Gastroesophageal sphincter (tissue), 4 donors: ENCODE results near the gene SNRPB. TPM values are rescaled to one million over a fixed set of nuclear protein-coding genes. Genes with fewer than 3 reads are reported as not detected.

Experiments used
- ATAC-seq: fragments of 150-250 bp; one replicate; pipeline ENCODE4 v1.9.1; 2016; ENCODE audit warnings: mild to moderate bottlenecking, moderate library complexity
- H3K27ac ChIP-seq, 4 donors: fragments of 200-600 bp; sonication (generic) in 3 of 4; 1 replicate in 3 of 4; 2 replicates in 1 of 4; pipeline ENCODE4 v1.5.1; 2016 to 2019
- H3K27me3 ChIP-seq: fragments of 200-600 bp; sonication (generic); one replicate; pipeline ENCODE4 v1.5.1; 2019
- H3K36me3 ChIP-seq, 2 donors: fragments of 200-600 bp; sonication (generic); one replicate each; pipeline ENCODE4 v1.5.1; 2019; ENCODE audit warnings: control low read depth in 1 of 2
- H3K4me1 ChIP-seq, 3 donors: fragments of 200-600 bp; sonication (generic); 1 replicate in 2 of 3; 2 replicates in 1 of 3; pipeline ENCODE4 v1.5.1; 2016 to 2019; ENCODE audit warnings: control low read depth in 2 of 3
- H3K4me3 ChIP-seq, 2 donors: fragments of 200-600 bp; sonication (generic); one replicate each; pipeline ENCODE4 v1.5.1; 2019; ENCODE audit warnings: mild to moderate bottlenecking in 1 of 2, moderate library complexity in 1 of 2
- H3K9me3 ChIP-seq, 3 donors: fragments of 200-600 bp; sonication (generic); one replicate each; pipeline ENCODE4 v1.5.1; 2017 to 2019; ENCODE audit warnings: control low read depth in 2 of 3
- CTCF ChIP-seq, 4 experiments: fragments of 200-600 bp in 2 of 4; fragments of 450-650 bp in 2 of 4; sonication (generic) in 1 of 4; IDR thresholded peaks; one replicate each; pipeline ENCODE4 v1.5.1; 2017 to 2019; ENCODE audit warnings: antibody characterized with exemption in 4 of 4, mild to moderate bottlenecking in 2 of 4, moderate library complexity in 2 of 4
- EP300 ChIP-seq: sonication (generic); formaldehyde crosslinking; IDR thresholded peaks from one replicate; pipeline ENCODE4 v1.6.1; 2017; ENCODE audit warnings: antibody characterized with exemption, mild to moderate bottlenecking
- POLR2A ChIP-seq, 2 donors: fragments of 450-650 bp; IDR thresholded peaks; one replicate each; pipeline ENCODE4 v1.6.1; 2017; ENCODE audit warnings: antibody characterized with exemption in 2 of 2, mild to moderate bottlenecking in 2 of 2, moderate library complexity in 1 of 2
- POLR2AphosphoS5 ChIP-seq: sonication (generic); formaldehyde crosslinking; IDR thresholded peaks from one replicate; pipeline ENCODE4 v1.6.1; 2017; ENCODE audit warnings: antibody characterized with exemption
- WGBS, 2 donors: methylation state at CpG; one replicate each; pipeline ENCODE4 v1.1.5; 2018; ENCODE audit warnings: low coverage in 1 of 2; 5-methylcytosine and 5-hydroxymethylcytosine counted together
- total RNA-seq, 4 donors: library from RNA; depleted of rRNA; stranded (reverse); fragments of >200 nt; gene quantifications; one replicate each; pipeline ENCODE4 v1.1.0, GENCODE V29; 2016

SNRPB gene
- total RNA-seq, 4 donors from 2014 or later, result 154 to 212 (median 204) TPM

- H3K36me3 ChIP-seq, result peaks cover 0 to 100% of the 10 kb centered on the region in 2 donors
- no peaks in the 10 kb centered on the region for H3K4me1 ChIP-seq
- no peak overlapping the region for H3K4me3 ChIP-seq
- no peak for TF ChIP-seq POLR2A (IDR thresholded peaks at IDR 0.05)
- no peak for TF ChIP-seq POLR2AphosphoS5
- no peak for TF ChIP-seq CTCF (IDR thresholded peaks at IDR 0.05)
- TF ChIP-seq EP300, result no peak
- no peak overlapping the region for H3K27ac ChIP-seq
- 73 to 80% methylated on average over 1 to 2 of the region's 2 CpGs for WGBS, 2 donors
- no peaks in the 10 kb centered on the region for H3K27me3 ChIP-seq
- no peak for ATAC-seq
- peaks cover 0 to 5% (median 0%) of the 10 kb centered on the region in 3 donors for H3K9me3 ChIP-seq
These were observed 14.5 kb upstream of the SNRPB start for GRCh38 chr20:2485080-2485479.

GRCh38 chr20:2483504-2483903 is 12.9 kb upstream of the SNRPB start:
- 88 to 100% methylated on average over 1 to 9 of the region's 12 CpGs for WGBS, 2 donors
- H3K27ac ChIP-seq, result no peak overlapping the region
- TF ChIP-seq CTCF (IDR thresholded peaks at IDR 0.05), result no peak
- TF ChIP-seq POLR2AphosphoS5, result no peak
- no peak for TF ChIP-seq EP300
- TF ChIP-seq POLR2A (IDR thresholded peaks at IDR 0.05), result no peak
- no peaks in the 10 kb centered on the region for H3K4me1 ChIP-seq
- H3K36me3 ChIP-seq, result peaks cover 0 to 88% of the 10 kb centered on the region in 2 donors
- H3K27me3 ChIP-seq, result no peaks in the 10 kb centered on the region
- no peak for ATAC-seq
- peaks cover 0 to 5% (median 0%) of the 10 kb centered on the region in 3 donors for H3K9me3 ChIP-seq
- H3K4me3 ChIP-seq, result no peak overlapping the region

- Histone ChIP-seq H3K36me3 (peaks cover 0 to 64% of the 10 kb centered on the region in 2 donors), H3K27me3 (no peaks in the 10 kb centered on the region), H3K27ac (no peak overlapping the region), H3K4me1 (no peaks in the 10 kb centered on the region), H3K9me3 (peaks cover 0 to 5% (median 0%) of the 10 kb centered on the region in 3 donors), H3K4me3 (no peak overlapping the region)
- TF ChIP-seq POLR2AphosphoS5 (no peak), CTCF (IDR thresholded peaks at IDR 0.05) (no peak)
- no peak for ATAC-seq
- WGBS, 2 donors, result 94 to 95% methylated on average over 2 of the region's 2 CpGs
These were observed 9.8 kb upstream of the SNRPB start for GRCh38 chr20:2480381-2480780.

- peaks cover 0 to 5% (median 0%) of the 10 kb centered on the region in 3 donors for H3K9me3 ChIP-seq
- peaks cover 0 to 30% of the 10 kb centered on the region in 2 donors for H3K36me3 ChIP-seq
- no peaks in the 10 kb centered on the region for H3K4me1 ChIP-seq
- WGBS, 2 donors, result 83 to 93% methylated on average over 5 of the region's 5 CpGs
- no peak for TF ChIP-seq EP300
- H3K27ac ChIP-seq, result no peak overlapping the region
- no peaks in the 10 kb centered on the region for H3K27me3 ChIP-seq
- no peak overlapping the region for H3K4me3 ChIP-seq
- ATAC-seq, result no peak
These were observed 6.4 kb upstream of the SNRPB start for GRCh38 chr20:2476742-2477615.

GRCh38 chr20:2475850-2476741 is 5.5 kb upstream of the SNRPB start:
- peaks cover 0 to 4% (median 0%) of the 10 kb centered on the region in 3 donors for H3K4me1 ChIP-seq
- 94 to 100% methylated on average over 2 of the region's 9 CpGs for WGBS, 2 donors
- no peak overlapping the region for H3K4me3 ChIP-seq
- no peak for ATAC-seq
- no peaks in the 10 kb centered on the region for H3K27me3 ChIP-seq
- TF ChIP-seq EP300, result no peak
- no peak for TF ChIP-seq POLR2A (IDR thresholded peaks at IDR 0.05)
- no peak for TF ChIP-seq POLR2AphosphoS5
- no peak for TF ChIP-seq CTCF (IDR thresholded peaks at IDR 0.05)
- peaks cover 0 to 21% of the 10 kb centered on the region in 2 donors for H3K36me3 ChIP-seq
- H3K27ac ChIP-seq, result no peak overlapping the region
- peaks cover 0 to 5% (median 0%) of the 10 kb centered on the region in 3 donors for H3K9me3 ChIP-seq
